Coronary artery (tissue), 2 donors: Measurements from ENCODE around the gene CIDEA.

Experiments
- DNase-seq: peaks from one replicate; pipeline ENCODE4 v3.0.0-alpha.2; 2017; ENCODE audit warnings: low spot score
- H3K27ac ChIP-seq, 2 donors: fragments of 200-600 bp; sonication (generic); one replicate each; pipeline ENCODE4 v1.5.1; 2016 to 2019
- H3K4me3 ChIP-seq: fragments of 200-600 bp; sonication (generic); 2 replicates; pipeline ENCODE4 v1.5.1; 2016; ENCODE audit warnings: mild to moderate bottlenecking, moderate library complexity
- TF ChIP-seq, protein P1 (sequence below): fragments of 200-600 bp; sonication (generic); IDR thresholded peaks from one replicate; pipeline ENCODE4 v1.5.1; 2019; ENCODE audit warnings: antibody characterized with exemption

The CIDEA gene

DNA sequence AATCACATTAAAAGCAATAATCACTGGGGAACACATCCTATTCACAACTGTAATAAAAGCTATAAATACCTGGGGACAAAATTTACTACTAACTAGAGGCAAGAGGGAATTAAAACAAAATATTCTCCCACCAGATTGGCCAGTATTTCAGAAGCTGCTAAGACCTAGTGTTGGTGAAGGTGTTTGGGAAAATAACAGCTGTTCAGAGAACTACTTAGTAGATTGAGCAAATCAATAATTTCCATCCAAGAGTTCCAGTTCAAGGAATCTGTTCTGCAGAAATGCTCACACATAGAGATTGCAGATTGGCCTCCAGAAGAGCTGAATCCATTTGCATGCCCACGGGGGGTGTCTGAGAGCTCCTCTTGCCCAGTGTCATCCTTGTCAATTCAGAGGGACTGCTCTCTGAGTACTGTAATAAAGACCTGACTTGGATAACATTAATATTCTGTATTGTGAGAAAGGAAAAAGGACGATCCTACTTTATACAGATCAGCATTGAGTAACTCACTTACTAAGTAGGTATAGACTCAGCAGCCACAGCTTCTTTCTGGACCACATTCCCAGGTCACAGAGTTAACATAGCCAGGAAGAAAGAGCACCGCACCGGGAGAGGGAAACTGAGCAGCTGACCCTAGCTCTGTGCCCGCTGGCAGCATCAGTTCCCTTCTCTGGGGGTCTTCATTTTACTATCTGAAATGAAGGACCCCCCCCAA is 59.5 kb downstream of the CIDEA start:
- DNase-seq = no peak
- Histone ChIP-seq H3K27ac (peak overlapping the region; percentile 43 to 72), H3K4me3 (no peak overlapping the region)
- TF ChIP-seq, protein P1, sequence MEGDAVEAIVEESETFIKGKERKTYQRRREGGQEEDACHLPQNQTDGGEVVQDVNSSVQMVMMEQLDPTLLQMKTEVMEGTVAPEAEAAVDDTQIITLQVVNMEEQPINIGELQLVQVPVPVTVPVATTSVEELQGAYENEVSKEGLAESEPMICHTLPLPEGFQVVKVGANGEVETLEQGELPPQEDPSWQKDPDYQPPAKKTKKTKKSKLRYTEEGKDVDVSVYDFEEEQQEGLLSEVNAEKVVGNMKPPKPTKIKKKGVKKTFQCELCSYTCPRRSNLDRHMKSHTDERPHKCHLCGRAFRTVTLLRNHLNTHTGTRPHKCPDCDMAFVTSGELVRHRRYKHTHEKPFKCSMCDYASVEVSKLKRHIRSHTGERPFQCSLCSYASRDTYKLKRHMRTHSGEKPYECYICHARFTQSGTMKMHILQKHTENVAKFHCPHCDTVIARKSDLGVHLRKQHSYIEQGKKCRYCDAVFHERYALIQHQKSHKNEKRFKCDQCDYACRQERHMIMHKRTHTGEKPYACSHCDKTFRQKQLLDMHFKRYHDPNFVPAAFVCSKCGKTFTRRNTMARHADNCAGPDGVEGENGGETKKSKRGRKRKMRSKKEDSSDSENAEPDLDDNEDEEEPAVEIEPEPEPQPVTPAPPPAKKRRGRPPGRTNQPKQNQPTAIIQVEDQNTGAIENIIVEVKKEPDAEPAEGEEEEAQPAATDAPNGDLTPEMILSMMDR = no peak

DNA sequence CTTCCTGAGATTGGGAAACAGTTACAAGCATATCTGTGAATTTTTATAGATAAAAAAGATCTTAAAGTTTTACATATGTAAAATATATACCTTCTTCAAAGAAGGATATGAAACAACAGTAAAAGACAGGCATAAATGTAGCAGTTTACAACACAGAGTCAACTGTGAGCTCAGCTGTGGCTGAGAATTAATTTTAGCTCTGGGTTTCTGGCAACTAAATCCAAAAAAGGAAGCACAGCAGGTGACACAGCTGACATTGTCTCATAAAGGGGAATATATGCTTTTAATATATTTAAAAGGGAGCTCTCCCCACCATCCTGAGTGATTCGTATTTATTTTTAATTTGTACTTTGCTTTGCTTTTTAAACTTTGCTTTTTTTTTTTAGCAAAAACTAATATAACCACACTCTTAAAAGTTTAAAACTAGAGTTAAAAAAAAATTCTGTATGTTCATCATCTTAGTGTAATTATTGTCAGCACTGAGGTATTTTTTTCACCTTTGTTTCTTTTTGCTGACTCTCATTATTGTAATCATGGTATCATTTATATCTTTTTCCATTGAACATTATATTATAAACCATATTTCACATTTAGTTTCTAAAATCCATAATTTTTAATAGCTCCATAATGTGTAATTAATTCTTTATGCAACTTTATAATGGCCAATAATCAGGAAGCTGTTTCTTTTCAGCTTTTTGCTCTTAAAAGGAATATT is 60.6 kb downstream of the CIDEA start:
- DNase-seq = no peak
- Histone ChIP-seq H3K27ac (peak overlapping the region; percentile 43 to 81), H3K4me3 (peak overlapping the region; percentile 29)
- TF ChIP-seq, protein P1 = no peak

DNA sequence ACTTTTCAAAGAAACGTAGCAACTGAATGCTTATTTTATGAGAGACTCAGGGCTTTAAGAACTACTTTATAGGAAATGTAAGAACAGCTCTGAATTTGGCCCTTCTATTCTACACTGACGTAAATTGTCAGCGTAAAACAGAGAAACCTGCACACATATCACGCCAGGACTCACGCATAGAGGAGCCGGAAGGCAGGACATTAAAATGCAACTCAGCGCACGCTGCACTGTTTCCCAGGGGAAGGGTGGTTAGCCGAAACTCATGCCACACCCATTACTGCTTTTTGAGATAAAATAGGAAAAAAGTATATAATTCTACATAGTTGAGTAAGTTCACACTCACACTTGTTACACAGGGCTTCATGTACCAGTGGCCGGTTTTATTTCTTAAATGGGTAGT is 61.3 kb downstream of the CIDEA start:
- H3K27ac ChIP-seq = peak overlapping the region; percentile 43 to 81
- no peak for DNase-seq
- H3K4me3 ChIP-seq = peak overlapping the region; percentile 43
- TF ChIP-seq, protein P1 = no peak

DNA sequence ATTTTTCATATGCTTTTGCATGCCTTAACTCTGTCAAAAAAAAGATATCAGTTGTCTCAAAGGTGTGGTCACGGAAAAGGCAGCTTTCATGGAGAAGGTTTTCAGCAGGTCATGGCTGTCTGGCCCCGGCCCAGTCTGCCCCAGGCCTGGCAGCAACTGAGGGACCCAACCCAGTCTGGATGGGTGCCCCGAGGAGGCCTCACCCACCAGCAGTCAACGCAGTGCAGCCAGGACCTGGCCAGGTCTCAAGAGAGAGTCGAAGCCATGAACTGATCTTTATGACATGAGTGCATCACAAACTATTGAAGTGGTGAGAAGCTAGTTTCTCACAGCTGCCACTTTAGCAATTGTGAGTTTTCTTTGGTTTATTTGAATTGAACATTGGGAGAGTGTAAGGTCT is 61.8 kb downstream of the CIDEA start:
- peak; percentile 74 for DNase-seq
- TF ChIP-seq, protein P1 = no peak
- H3K27ac ChIP-seq = peak overlapping the region; percentile 43 to 81
- H3K4me3 ChIP-seq = peak overlapping the region; percentile 43

DNA sequence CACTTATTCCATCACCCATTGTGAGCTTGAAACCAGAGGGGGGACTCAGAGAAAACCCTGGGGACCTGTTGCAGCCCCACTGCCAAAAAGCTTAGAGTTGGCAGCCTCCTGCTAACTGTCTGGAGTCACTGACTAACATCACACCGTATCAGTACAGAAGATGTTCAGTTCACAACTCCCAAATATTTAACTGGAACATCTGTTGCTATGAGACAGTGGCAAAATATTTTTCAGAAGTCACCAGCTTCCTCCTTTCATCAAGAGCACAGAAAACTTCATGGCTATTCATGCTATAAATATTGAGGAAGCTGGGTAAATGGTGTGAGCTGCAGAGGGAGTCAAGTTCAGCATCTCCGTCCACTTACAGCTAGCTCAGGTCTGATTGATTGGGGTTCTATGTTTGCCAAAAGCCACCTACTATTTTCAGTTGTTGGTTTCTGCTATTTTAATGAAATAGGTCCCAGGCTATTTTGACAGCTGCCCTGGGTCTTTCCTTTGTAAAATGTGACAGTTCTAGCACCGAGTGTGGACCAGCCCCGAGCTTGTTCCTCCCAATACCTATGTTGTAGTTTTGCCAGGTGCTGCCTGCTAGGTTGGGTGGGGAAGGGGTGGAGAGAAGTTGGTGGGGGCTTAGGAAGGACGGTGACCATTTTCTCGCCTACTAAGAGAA is 63.6 kb downstream of the CIDEA start:
- TF ChIP-seq, protein P1 = no peak
- peak; percentile 73 for DNase-seq
- Histone ChIP-seq H3K4me3 (peak overlapping the region; percentile 29), H3K27ac (peak overlapping the region; percentile 52 to 81)

DNA sequence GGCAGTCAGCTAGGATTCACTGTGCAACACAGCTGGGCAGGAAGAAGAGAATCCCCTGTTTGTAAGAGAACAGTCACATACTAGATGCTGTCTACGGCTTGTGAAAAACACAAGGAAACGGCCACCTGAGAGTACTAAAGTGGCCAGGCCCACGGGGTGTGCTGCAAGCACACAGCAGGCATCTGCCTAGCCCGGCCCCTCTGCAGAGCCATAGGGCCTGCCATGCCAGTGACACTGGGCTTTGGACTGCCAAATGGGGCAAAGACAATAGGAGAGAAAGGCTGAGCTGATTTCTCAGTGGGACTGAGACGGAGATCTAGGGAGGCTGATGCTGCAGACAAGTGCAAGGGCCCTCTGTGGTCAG is 64.2 kb downstream of the CIDEA start:
- H3K27ac ChIP-seq = peak overlapping the region; percentile 52 to 81
- H3K4me3 ChIP-seq = peak overlapping the region; percentile 29
- DNase-seq = peak; percentile 67
- TF ChIP-seq, protein P1 = no peak
